ENCODE results near the gene CCER1.

- TF ChIP-seq EZH2 (IDR thresholded peaks at IDR 0.05; ENCODE audit: insufficient read depth, poor library complexity, severe bottlenecking) = no peak
- no peak for TF ChIP-seq EZH2phosphoT487 (IDR thresholded peaks at IDR 0.05; ENCODE audit: insufficient read depth, low read depth)
These were observed 15.9 kb upstream of the CCER1 start for GRCh38 chr12:90970911-90971310.

Data from GM23248 (cell line).